ENCODE results near the gene MUC5AC. TPM values are rescaled to one million over a fixed set of nuclear protein-coding genes. Genes with fewer than 3 reads are reported as not detected.

MUC5AC gene
- polyA plus RNA-seq, 1 experiment: not detected

DNA sequence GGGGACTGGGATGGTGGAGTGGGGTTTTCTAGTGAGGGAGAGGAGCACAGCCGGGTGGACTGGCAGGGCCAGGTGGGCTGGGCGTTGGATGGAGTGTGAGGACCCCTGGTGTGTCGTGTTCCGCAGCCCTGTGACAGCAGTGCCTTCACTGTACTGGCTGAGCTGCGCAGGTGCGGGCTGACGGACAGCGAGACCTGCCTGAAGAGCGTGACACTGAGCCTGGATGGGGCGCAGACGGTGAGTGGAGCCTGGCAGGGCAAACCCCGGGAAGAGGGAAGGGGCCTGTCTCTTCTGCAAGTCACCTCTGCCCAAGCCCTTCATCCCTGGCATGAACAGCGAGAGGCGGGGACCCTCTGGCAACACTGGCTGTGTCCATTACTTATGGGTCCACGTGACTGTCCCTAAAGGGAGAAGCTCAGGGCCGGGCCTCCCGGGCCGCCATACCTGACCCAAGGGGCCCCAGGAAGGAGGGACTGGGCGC is 10.0 kb downstream of the MUC5AC start:
- Histone ChIP-seq H3K27me3 (ENCODE audit: control insufficient read depth, insufficient read depth, low read length) (no peaks in the 10 kb centered on the region), H3K4me3 (ENCODE audit: low read depth, low read length) (no peak overlapping the region), H3K36me3 (ENCODE audit: control insufficient read depth, insufficient read depth, low read length) (no peaks in the 10 kb centered on the region)
- POLR2A ChIA-PET: no interaction called here
- no peak for DNase-seq (ENCODE audit: low read depth)
- TF ChIP-seq, protein P1, sequence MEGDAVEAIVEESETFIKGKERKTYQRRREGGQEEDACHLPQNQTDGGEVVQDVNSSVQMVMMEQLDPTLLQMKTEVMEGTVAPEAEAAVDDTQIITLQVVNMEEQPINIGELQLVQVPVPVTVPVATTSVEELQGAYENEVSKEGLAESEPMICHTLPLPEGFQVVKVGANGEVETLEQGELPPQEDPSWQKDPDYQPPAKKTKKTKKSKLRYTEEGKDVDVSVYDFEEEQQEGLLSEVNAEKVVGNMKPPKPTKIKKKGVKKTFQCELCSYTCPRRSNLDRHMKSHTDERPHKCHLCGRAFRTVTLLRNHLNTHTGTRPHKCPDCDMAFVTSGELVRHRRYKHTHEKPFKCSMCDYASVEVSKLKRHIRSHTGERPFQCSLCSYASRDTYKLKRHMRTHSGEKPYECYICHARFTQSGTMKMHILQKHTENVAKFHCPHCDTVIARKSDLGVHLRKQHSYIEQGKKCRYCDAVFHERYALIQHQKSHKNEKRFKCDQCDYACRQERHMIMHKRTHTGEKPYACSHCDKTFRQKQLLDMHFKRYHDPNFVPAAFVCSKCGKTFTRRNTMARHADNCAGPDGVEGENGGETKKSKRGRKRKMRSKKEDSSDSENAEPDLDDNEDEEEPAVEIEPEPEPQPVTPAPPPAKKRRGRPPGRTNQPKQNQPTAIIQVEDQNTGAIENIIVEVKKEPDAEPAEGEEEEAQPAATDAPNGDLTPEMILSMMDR (IDR thresholded peaks at IDR 0.05; ENCODE audit: insufficient read depth, low read depth, low read length): no peak
- CTCF ChIA-PET: no interaction called here

DNA sequence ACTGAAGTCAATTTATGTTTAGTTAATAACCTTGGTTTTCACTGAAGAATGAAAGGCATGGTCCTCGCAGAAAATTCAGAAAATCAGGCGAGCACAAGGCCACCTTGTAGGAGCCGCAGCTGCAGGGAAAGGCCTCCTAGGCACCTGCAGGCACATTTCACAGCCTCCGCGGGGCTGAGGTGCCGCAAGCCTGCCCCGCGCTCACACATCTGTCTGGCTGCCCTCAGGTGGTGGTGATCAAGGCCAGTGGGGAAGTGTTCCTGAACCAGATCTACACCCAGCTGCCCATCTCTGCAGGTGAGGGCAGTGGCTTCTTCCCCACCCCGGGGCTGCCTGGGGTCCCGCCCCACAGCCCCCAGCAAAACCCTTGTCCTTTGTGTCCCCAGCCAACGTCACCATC is 10.5 kb downstream of the MUC5AC start:
- H3K36me3 ChIP-seq (ENCODE audit: control insufficient read depth, insufficient read depth, low read length): no peaks in the 10 kb centered on the region
- H3K4me3 ChIP-seq (ENCODE audit: low read depth, low read length): no peak overlapping the region
- POLR2A ChIA-PET: no interaction called here
- DNase-seq (ENCODE audit: low read depth): no peak
- no peaks in the 10 kb centered on the region for H3K27me3 ChIP-seq (ENCODE audit: control insufficient read depth, insufficient read depth, low read length)
- CTCF ChIA-PET: no interaction called here
- TF ChIP-seq, protein P1 (IDR thresholded peaks at IDR 0.05; ENCODE audit: insufficient read depth, low read depth, low read length): no peak

GRCh38 chr11:1168721-1169161 is 11.0 kb downstream of the MUC5AC start:
- ChIA-PET CTCF (no interaction called here), POLR2A (no interaction called here)
- TF ChIP-seq, protein P1 (IDR thresholded peaks at IDR 0.05; ENCODE audit: insufficient read depth, low read depth, low read length): no peak
- DNase-seq (ENCODE audit: low read depth): no peak
- H3K27me3 ChIP-seq (ENCODE audit: control insufficient read depth, insufficient read depth, low read length): no peaks in the 10 kb centered on the region
- H3K4me3 ChIP-seq (ENCODE audit: low read depth, low read length): no peak overlapping the region
- H3K36me3 ChIP-seq (ENCODE audit: control insufficient read depth, insufficient read depth, low read length): no peaks in the 10 kb centered on the region

GRCh38 chr11:1171223-1171984 is 13.7 kb downstream of the MUC5AC start:
- no peaks in the 10 kb centered on the region for H3K27me3 ChIP-seq (ENCODE audit: control insufficient read depth, insufficient read depth, low read length)
- TF ChIP-seq, protein P1 (IDR thresholded peaks at IDR 0.05; ENCODE audit: insufficient read depth, low read depth, low read length): no peak
- H3K4me3 ChIP-seq (ENCODE audit: low read depth, low read length): no peak overlapping the region
- DNase-seq (ENCODE audit: low read depth): no peak
- POLR2A ChIA-PET: no interaction called here
- CTCF ChIA-PET: no interaction called here
- no peaks in the 10 kb centered on the region for H3K36me3 ChIP-seq (ENCODE audit: control insufficient read depth, insufficient read depth, low read length)

DNA sequence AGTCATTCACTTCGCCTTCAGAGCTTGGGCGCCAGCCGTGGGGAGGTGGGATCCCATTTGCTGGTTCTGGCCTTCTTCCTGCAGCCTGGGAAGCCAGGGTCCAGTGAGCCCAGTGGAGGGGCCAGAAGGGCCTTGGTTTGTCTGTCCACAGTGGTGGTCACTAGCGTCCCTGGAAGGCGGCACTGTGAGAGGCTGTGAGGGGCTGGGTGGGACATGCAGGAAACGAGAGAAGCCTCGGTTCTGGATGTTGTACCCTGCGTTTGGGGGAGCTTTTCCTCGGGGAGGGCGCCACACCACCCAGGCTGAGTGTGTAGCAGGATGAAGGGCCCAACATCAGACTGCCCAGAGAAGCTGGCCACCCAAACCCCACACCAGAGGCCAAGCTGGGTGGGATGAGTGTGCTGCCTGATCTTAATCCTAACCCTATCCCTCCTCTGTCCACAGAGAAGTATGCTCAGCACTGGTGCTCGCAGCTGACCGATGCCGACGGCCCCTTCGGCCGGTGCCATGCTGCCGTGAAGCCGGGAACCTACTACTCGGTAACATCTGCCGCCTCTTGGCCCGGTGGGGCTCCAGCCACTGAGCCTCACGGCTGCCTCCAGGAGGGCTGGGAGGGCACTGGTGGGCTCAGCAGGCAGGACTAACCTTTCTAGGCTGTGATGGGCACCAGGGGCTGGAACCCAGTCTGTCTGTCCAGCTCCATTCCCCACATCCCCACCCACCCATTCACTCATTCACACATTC is 14.4 kb downstream of the MUC5AC start:
- ChIA-PET POLR2A (no interaction called here), CTCF (no interaction called here)
- H3K4me3 ChIP-seq (ENCODE audit: low read depth, low read length): no peak overlapping the region
- no peak for DNase-seq (ENCODE audit: low read depth)
- H3K36me3 ChIP-seq (ENCODE audit: control insufficient read depth, insufficient read depth, low read length): no peaks in the 10 kb centered on the region
- TF ChIP-seq, protein P1 (IDR thresholded peaks at IDR 0.05; ENCODE audit: insufficient read depth, low read depth, low read length): no peak
- no peaks in the 10 kb centered on the region for H3K27me3 ChIP-seq (ENCODE audit: control insufficient read depth, insufficient read depth, low read length)

Data from BJ (cell line).